ENCODE data around the gene ACIN1.

The ACIN1 gene

DNA sequence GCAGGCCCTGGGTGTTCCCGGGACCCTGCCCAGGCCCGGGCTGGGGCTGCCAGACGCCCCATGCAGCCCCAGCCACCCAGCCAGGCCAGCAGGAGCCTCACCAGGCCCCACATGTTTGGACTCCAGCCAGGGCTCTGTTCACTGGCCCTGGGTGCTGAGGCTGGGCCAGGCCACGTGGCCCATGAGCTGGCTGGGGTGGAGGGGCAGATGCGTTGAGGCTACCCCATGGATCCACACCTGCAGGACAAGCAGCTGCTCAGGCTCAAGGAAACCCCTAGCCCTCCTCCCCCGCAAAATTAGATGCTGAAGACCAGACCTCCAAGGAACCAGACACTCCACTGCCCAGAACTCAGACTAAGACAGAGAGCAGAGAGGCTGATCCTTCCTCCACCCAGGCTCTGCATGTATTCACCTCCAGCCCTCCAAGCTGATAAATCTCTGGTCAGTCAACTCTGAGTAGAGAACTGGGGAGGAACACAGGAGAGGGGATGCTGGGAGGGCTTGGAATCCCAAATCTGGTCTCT, 39.3 kb downstream of the ACIN1 start:
- no peak for DNase-seq

DNA sequence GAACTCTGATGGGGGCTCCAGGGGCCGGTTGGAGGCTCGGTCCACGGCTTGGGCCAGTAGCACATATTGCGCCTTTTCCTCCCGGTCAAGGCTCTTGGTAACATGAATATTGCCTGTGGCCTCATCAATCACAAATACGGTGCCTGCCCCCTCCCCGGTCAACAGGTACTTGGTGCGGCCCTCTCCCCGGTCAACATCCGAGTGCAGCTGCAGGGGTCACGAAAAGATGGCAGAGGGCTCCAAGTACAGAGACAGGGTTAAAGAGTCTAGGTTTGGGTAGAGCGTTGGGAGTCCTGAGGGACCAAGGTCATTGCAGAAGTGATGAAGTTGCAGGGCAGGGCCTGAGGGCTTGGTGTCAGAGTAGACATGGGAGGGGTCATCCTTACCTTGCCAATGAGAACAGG, 39.8 kb downstream of the ACIN1 start:
- no peak for DNase-seq

DNA sequence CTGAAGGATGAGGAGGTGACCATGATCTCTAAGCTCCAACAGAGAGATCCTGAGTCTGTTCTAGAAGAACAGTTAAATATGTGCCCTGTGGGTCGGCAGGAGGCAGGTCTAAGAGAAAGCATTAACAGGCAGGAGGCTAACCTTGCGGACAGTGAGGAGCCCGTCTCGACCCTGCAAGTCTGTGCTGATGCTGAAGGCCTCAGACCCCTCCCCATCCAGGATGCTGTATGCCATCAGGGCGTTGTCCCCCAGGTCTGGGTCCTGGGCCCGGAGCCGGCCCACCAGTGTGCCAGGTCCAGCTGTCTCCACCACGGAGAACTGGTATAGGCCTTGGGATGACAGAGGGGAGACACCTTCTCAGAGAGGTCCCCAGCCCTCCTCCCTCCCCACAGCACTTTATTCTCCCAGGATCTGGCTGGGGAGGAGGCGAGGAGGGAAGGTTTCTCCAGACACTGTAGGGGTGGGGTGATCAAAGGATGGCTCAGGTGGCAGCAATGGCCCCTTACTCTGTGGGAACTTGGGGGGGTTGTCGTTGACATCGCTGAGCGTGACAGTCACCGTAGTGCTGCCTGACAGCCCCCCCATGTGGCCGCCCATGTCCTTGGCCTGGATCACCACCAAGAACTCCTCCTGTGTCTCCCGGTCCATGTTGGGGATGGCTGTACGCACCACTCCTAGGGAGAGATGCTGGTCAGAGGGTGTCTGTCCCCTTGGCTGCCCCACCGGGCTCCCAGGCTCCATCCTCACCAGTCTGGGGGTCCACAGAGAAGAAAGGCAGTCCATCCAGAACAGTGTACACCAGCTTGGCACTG, 40.7 kb downstream of the ACIN1 start:
- DNase-seq, result no peak

DNA sequence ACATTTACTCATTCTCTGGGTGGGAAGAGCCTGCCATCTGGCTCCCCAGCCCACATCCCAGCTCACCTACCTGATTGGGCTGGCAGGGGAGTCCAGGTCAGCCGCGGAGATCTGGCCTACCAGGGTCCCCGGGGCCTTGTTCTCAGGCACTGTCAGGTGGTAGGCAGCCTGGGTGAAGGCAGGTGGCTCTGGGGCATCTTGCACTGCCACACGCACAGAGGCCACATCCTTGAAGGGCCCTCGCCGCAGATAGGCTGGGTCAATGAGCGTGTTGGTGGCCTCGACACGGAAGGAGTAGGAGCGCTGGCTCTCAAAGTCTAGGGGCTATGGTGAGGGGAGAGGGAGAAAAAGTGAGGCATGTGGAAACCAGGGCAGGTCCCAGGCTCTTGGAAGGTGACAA, 41.5 kb downstream of the ACIN1 start:
- DNase-seq, result no peak

DNA sequence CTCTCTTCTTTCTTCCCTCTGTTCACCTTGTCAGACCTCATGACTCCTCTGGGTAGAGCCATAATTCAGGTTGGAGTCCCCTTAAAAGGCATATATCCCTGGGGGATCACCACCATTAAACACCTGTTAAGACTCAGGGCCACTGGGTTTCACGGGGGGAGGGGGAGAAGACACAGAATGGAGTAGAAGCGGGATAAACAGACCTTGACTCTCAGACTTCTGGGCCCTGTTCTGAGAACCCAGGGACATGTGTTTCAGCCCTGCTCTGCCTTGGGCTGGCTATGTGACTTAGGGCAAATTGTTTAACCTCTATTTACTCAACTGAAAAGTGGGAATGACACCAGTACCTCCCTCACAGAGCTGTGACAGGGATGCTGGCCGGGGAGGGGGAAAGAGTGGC, 42.3 kb downstream of the ACIN1 start:
- no peak for DNase-seq

DNA sequence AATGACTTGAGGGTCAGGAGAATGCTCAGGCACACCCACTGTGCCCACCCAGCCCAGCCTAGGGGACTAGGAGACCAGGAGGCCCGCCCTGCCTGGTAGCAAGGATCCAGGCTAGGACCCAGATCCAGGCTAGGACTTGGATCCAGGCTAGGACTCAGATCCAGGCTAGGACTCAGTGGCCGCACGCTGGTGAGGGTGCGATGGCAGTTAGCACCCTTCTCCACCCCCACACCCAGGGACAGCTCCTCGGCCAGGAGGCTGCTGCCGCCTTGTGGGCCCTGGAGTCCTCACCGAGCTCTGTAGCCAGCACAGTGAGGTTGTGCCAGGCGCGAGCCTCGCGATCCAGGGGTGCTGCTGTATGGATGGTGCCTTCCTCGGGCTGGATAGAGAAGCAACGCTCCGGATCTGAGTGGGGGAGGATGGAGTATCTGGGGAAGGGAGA, 42.7 kb downstream of the ACIN1 start:
- no peak for DNase-seq

DNA sequence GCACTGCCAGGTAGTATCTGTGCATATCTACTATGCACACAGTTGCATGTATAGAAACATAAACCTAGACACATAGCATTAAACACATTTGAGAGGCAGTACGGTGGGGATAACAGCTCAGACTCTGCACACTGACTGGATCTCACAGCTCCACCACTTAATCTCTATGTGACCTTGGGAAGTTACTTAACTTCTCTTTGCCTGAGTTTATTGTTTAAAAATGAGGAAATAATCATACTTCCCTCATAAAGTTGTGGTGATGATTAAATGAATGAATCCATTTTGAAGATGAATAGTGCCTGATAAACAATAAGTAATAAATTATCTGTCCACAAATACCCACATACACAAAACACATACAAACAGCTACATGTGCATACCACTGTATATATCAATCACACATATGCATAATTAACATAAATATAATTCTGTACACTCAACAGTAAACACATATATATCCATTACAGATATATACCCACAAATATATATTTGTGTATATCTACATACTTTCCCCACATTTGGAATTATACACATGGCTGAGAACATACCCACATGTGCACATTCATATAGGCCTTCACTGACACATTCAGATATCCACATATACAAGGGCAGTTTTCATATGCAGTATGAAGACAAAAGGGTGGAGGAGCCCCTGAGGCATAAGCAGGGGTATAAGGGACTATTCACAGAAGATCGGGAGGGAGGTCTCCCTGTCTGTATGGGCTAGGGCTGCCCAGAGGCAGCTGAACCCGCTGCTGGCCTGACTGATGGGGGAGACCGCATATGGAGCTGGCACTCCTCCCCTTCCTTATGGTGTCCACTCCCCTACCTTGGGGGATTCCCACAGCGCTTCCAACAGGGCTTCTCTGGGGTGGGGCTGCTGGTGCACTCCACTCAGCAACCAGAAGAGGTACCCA, 43.5 kb downstream of the ACIN1 start:
- no peak for DNase-seq

DNA sequence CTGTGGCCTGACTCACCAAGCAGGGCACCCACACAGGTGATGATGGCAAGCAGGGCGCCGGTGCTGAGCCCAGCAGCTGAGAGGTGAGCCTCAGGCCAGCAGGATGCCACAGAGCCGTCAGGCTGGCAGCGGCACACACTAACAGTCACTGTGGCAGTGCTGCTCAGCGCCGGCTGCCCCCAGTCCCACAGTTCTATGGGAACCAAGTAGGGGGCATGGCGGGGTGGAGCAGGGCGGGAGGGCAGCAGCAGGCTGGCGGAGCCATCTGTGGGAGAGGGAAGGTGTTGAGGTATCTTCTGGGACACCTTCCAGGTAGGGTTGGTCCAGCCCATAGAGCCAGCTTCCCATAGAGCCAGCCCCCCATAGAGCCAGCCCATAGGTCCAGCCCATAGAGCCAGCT, 45.9 kb downstream of the ACIN1 start:
- no peak for DNase-seq

DNA sequence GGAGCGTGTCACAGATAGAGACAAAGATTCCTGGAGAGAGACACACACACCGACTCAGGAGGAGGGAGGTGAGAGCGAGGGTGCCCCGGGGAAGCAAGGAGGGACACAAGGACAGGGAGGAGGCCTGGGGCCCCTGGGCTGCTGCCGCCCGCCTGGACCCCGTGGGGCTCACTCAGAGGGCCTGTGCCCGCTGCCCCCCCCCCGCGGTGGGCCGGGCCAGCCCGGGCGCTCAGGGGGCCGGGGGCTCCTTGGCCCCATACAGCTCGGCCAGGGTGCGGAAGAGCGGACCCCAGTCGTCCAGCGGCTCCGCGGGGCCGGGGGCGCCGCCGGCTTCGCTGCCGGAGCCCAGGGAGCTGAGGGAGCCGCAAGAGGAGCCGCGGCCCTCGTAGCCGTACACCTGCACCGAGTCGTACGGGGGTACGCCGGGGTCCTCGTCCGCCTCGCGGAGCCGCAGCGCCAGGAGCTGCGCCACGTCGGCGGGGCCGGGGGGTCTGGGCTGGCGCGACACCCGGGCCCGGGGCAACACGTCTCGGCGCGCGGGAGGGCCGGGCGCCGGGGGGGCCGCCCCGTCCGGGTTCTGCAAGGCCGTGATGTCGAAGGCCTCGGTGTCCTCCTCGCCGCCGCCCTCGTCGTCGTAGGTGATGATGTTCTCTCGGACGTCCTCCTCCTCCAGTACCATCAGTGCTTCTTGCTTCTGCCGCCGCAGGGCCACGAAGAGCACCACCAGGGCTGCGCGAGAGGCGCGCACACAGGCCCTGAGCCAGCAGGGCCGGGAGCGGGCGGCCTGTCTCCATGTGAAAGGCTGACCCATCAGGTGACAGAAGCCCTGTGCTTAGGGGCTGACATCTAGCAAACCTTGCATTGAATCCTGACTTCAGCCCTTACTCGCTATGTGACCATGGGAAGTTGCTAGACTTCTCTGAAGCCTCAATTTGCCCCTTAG, 46.9 kb downstream of the ACIN1 start:
- DNase-seq, result no peak

DNA sequence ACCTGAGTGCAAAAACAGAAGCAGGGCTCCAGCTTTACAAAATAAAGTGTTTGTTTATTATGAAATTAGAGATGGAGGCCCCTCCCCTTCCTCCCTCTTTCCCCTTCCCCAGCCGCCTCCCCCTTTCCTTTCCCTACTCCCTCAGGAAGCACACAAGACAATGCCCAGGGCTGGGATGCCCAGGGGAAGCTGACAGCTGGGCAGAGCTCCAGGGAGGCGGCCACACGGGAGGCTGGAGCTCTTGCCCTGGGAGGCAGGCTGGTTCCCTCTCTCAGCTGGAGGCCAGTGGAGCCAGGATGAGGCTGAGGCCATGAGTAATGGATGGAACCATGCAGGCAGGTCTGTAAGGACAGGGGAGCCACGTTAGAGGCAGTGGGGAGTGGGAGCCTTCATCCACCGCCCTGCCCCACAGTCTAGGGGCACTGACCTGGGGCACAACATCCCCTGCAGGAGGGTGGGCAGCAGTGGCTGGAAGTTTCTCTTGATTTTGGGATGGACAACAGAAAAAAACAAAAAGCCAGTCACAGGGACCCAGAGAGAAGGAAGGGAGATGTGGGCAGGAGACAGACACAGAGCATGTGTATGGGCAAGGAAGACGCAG, 47.8 kb downstream of the ACIN1 start:
- DNase-seq, result no peak

DNA sequence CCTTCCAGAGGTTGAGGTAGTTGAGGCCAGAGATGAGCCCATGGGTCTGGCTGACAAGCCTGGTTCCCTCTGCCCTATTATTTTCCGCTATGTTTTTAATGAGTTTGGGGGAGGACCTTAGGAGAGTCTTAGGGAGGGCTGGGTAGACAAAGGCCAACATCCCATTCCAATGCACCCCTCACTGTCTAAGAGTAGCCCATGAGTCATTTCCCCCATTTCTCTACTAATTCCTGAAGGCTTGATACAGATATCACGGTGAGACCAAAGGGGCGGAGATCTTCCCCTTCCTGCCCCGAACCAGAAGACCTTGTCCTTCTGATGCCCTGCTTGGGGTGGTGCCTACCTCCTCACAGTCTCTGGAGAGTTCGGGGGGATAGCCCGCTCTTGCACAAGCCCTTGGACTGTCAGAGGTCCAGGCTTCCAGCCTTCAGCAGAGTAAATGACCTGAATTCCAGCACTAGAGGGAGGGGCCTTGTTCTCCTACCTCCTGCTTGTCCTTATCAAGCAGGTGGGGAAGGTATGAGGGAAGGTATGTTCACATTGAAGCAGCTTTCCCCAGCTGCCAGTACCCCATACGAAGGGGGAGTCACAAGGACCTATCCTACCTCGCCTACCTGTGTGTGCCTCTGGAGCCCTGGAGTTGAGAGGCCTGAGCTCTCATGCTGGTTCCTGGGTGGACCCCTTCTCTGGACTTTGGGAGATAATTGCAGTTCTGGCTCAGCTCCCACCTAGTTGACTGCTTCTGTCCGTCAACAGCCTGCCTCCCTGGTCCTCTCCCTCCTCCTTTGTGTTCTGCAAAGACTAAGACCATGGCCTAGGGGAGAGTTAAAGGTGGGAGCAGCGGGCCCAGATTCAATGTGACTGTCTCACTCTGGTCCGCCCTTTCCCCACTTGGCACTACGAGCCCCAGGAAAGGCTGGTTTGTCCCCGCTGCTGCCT, 49.2 kb downstream of the ACIN1 start:
- DNase-seq, result no peak

DNA sequence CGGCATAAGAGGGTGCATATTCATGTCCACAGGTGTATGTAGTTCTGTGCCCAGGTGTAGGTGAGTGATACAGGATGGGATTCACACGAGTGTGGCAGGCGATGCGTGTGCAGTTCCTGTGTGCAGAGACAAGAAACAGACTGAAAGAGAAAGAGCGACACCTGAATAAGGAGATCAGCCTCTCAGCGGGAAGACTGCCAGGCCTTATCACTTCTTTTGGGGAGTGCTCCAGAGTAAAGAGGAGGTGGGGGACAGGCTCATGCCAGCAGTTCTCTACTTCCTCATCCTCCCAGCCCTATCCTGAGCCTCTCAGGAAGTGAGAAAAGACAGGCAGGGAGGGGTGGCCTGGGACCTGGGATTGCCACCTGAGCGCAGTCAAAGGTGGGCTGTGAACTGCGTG, 50.1 kb downstream of the ACIN1 start:
- no peak for DNase-seq

DNA sequence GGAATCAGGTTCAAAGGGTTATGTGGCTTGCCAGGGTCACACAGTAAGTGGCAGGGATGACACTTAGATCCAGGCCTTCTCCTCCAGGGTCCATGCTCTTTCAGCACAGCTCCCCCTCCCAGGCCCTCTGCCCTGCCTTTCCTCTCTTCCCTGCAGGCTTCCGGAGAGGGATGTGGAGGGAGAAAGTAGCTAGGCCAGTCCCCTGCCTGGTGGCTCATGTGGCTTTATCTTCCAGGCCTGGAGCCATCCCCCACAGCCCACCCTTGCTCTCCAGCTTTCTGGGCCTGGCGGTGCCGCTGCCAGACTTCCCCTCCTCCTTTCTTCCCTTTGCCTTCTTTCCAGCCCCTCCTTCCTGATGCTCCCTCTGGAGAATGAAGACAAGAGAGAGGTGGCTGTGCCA, 51.2 kb downstream of the ACIN1 start:
- no peak for DNase-seq

DNA sequence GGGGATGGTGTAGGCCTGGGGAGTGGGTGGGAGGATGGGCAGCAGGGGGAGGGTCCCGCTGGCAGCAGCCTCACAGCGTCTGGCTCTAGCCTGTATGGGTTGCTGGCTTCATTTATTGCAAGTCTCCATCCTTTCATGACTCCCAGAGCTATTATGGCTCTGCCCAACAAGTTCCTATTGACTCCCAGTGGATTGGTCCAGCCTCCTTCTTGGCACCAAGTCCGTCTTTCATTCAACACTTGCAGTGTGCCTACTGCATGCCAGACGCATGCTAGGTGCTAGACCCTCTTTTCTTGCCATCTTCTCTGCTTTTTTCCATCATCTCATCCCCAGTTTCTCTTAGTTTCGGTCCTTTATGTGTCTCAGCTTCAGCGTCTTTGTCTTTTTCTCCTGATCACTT, 51.8 kb downstream of the ACIN1 start:
- DNase-seq, result no peak

DNA sequence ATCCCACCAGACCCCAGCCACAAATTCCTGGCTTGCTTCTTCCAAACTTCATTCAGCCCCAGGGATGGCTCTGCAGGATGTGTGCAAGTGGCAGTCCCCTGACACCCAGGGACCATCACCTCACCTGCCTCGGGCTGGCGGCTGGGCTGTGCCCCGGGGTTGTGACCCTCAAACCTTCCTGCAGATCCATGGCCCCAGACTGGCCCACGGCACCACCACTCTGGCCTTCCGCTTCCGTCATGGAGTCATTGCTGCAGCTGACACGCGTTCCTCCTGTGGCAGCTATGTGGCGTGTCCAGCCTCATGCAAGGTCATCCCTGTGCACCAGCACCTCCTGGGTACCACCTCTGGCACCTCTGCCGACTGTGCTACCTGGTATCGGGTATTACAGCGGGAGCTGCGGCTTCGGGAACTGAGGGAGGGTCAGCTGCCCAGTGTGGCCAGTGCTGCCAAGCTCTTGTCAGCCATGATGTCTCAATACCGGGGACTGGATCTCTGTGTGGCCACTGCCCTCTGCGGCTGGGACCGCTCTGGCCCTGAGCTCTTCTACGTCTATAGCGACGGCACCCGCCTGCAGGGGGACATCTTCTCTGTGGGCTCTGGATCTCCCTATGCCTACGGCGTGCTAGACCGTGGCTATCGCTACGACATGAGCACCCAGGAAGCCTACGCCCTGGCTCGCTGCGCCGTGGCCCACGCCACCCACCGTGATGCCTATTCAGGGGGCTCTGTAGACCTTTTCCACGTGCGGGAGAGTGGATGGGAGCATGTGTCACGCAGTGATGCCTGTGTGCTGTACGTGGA, 52.6 kb downstream of the ACIN1 start, which contains the start of gene PSMB11:
Gene PSMB11, plus strand, starts transcription at position 51 of the 804 bp plus-strand sequence. Its CDS starts 14 bp downstream, at position 65.
- no peak for DNase-seq

DNA sequence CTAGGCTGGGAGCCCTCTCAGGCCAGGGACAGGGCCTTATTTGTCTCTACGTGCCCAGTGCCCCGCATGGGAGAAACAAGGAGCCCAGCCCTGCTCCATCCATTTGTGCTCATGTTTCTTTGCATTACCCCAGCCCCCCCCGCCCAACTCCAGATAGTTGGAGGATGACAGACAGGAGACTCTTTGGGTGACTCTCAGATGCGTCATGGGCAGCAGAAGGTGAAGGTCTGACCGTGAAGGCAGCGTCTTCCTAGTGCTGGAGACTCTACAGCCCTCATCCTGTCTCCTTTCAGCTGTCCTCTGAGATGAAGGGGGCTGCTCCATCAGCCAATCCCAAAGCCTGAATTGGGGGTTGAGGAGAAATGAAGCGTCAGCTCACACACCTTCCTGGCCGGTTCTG, 53.2 kb downstream of the ACIN1 start:
- no peak for DNase-seq

DNA sequence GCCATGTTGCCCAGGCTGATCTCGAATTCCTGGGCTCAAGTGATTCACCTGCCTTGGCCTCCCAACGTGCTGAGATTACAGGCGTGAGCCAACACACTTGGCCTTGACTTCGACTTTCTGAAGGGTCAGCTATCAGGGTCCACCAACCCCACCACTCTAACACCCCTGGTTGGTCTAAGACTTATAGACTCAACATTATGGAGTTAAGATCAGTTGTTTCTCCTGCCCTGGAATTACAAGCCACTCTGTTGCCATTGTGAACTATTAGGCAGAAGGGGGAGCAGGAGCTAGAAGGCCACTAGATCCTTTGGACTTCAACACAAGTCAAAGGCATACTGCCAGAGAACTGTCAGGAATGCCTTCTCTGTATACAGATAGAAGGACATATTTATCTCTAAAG, 54.8 kb downstream of the ACIN1 start:
- no peak for DNase-seq

DNA sequence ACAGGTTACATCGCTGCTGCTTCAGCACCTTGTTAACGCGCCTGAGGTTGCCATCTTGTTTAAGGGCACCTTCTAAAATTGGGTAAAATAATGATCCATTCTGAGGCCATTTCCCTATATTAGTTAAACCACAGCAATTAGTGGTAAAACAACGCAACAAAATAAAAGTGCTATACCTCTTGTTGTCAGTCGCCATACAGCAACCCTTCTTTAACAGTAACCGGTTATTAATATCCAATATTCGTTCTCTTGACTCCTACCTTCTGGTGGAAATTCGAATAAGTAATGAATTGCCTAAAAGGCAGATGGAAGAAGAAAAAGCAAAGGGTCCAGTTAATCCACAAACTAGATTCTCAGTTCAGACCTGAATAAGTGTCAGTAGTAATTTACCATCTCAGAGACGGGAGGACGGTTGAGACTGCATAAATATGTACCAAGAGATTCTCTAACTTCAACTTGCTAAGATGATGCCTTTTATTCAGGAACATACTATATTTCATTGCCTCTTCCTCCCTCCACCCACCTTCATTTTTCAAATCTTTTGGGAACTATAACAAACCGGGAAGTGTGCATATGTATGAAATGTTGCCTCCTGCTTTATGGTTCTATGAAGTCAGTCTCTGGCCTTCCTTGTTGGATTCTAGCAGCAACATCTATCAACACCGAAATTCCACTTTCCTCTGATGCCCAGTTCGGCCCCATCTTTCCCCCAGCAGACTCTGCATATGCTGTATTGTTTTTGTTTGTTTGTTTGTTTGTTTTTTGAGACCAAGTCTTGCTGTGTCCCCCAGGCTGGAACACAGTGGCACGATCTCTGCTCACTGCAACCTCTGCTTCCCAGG, 59.4 kb downstream of the ACIN1 start:
- no peak for DNase-seq
